HG02623 (cell line): ENCODE results near the gene AMY2B.
"Not testable (repeated sequence)": the region's sequence is repeated elsewhere in the genome, so short reads cannot be mapped to it uniquely, and the experiment has no call there.

ENCODE experiments used
- ATAC-seq: cut with Tn5 transposase; IDR thresholded peaks from one replicate; pipeline ENCODE4 v1.9.1; 2021; ENCODE audit warnings: moderate library complexity; ENCODE audit not compliant: unreplicated experiment

Gene AMY2B

DNA sequence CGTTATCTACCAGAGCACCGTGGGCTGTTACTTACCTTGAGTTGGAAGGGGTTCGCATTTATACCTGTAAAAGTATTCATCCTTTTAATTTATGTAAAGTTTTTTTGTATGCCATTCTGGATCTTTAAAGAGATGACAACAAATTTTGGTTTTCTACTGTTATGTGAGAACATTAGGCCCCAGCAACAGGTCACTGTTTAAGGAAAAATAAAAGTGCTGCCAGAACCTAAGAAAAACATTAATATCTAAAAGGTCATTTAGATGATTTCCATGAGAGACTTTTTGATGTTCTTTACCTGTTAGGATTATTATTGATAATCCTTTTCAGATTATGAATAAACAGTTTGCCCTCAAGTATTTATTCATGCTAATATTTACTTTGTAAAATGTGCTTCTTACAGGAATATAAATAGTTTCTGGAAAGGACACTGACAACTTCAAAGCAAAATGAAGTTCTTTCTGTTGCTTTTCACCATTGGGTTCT lies 45.6 kb downstream of the AMY2B start, which contains the start of gene AMY2A:
AMY2A (plus strand) TSS at position 434 of the 484 bp plus-strand sequence; CDS start at position 448, 14 bp downstream.
- not testable (repeated sequence) for ATAC-seq

- ATAC-seq = not testable (repeated sequence)
These were observed 56.0 kb downstream of the AMY2B start for GRCh38 chr1:103627436-103627835.
